Stimulated activated CD4-positive, alpha-beta T cell treated with anti-CD3 and anti-CD28 coated beads, Interleukin-2, amount 100 ng/mL, for 48 hours (primary cell): ENCODE data around the gene HTRA1.

Experiments
- DNase-seq, 2 donors: peaks; one replicate each; pipeline ENCODE4 v3.0.0-alpha.2; 2020

HTRA1 gene

GRCh38 chr10:122461367-122461728, at the start of gene HTRA1:
TSS of gene HTRA1 (plus strand) at chr10:122461553. CDS start at chr10:122461653, 100 bp downstream.
- DNase-seq, result no peak

- no peak for DNase-seq
These were observed 48.0 kb upstream of the HTRA1 start for GRCh38 chr10:122413327-122413726.

GRCh38 chr10:122417667-122418066, 43.7 kb upstream of the HTRA1 start:
- no peak for DNase-seq

- DNase-seq, result no peak
These were observed 42.3 kb upstream of the HTRA1 start for GRCh38 chr10:122419016-122419415.

GRCh38 chr10:122419876-122420623, 41.3 kb upstream of the HTRA1 start:
- no peak for DNase-seq

GRCh38 chr10:122420624-122421007, 40.7 kb upstream of the HTRA1 start:
- no peak for DNase-seq

- DNase-seq, result no peak
These were observed 40.2 kb upstream of the HTRA1 start for GRCh38 chr10:122421054-122421625.

GRCh38 chr10:122421742-122422141, 39.6 kb upstream of the HTRA1 start:
- DNase-seq, result no peak

GRCh38 chr10:122422266-122422989, 38.9 kb upstream of the HTRA1 start:
- no peak for DNase-seq

- DNase-seq, result no peak
These were observed 37.3 kb upstream of the HTRA1 start for GRCh38 chr10:122424059-122424458.

- DNase-seq, result no peak
These were observed 34.5 kb upstream of the HTRA1 start for GRCh38 chr10:122426829-122427228.

- DNase-seq, result no peak
These were observed 34.1 kb upstream of the HTRA1 start for GRCh38 chr10:122427280-122427679.

- DNase-seq, result no peak
These were observed 26.0 kb upstream of the HTRA1 start for GRCh38 chr10:122435212-122435827.

GRCh38 chr10:122441961-122442360, 19.4 kb upstream of the HTRA1 start:
- DNase-seq, result no peak

GRCh38 chr10:122445469-122445868, 15.9 kb upstream of the HTRA1 start:
- no peak for DNase-seq

- no peak for DNase-seq
These were observed 15.4 kb upstream of the HTRA1 start for GRCh38 chr10:122445904-122446303.

GRCh38 chr10:122446668-122447423, 14.5 kb upstream of the HTRA1 start:
- no peak for DNase-seq

GRCh38 chr10:122448600-122448999, 12.8 kb upstream of the HTRA1 start:
- no peak for DNase-seq

- DNase-seq, result no peak
These were observed 12.2 kb upstream of the HTRA1 start for GRCh38 chr10:122449153-122449552.

GRCh38 chr10:122450353-122450990, 10.9 kb upstream of the HTRA1 start:
- no peak for DNase-seq

- DNase-seq, result no peak
These were observed 7.3 kb upstream of the HTRA1 start for GRCh38 chr10:122454071-122454470.

GRCh38 chr10:122454603-122455080, 6.7 kb upstream of the HTRA1 start, which contains the start of gene ARMS2:
TSS of gene ARMS2 (plus strand) at chr10:122454653. CDS start at chr10:122454728, 75 bp downstream.
- no peak for DNase-seq
